ENCODE measurements around the gene KCTD20.

KCTD20 gene

GRCh38 chr6:36526066-36526465 is 83.3 kb downstream of the KCTD20 start:
- no peak for TF ChIP-seq ZFX (IDR thresholded peaks at IDR 0.05)
- no peak for TF ChIP-seq CTCF (conservative IDR thresholded peaks at IDR 0.05)

GRCh38 chr6:36533321-36533720 is 90.5 kb downstream of the KCTD20 start:
- TF ChIP-seq ZFX (IDR thresholded peaks at IDR 0.05) = no peak
- no peak for TF ChIP-seq CTCF (conservative IDR thresholded peaks at IDR 0.05)
- no peak overlapping the region for H3K27ac ChIP-seq

More at GRCh38 chr6:36526066-36526465, 83.3 kb downstream of the KCTD20 start:
- no peak overlapping the region for H3K27ac ChIP-seq

- H3K27ac ChIP-seq = no peak overlapping the region
- no peak for TF ChIP-seq CTCF (conservative IDR thresholded peaks at IDR 0.05)
- no peak for TF ChIP-seq ZFX (IDR thresholded peaks at IDR 0.05)
Measured at GRCh38 chr6:36536873-36537547, 94.2 kb downstream of the KCTD20 start.

- no peak overlapping the region for H3K27ac ChIP-seq
- TF ChIP-seq ZFX (IDR thresholded peaks at IDR 0.05) (no peak), CTCF (conservative IDR thresholded peaks at IDR 0.05) (no peak)
Measured at GRCh38 chr6:36539814-36540568, 97.2 kb downstream of the KCTD20 start.
